ENCODE measurements around the gene CD4. TPM values are rescaled to one million over a fixed set of nuclear protein-coding genes. Genes with fewer than 3 reads are reported as not detected.

Gene CD4
- total RNA-seq, 4 donors from 2014 or later = 7.5 to 12.6 (median 8.9) TPM

- 75 to 77% methylated on average over 4 of the region's 4 CpGs for WGBS, 2 donors
- H3K36me3 ChIP-seq = peaks cover 0 to 62% (median 25%) of the 10 kb centered on the region in 3 donors
These were observed 42.1 kb upstream of the CD4 start for GRCh38 chr12:6747216-6747615.

GRCh38 chr12:6748761-6749160 is 40.6 kb upstream of the CD4 start:
- Histone ChIP-seq H3K36me3 (peaks cover 0 to 62% (median 25%) of the 10 kb centered on the region in 3 donors), H3K9me3 (no peaks in the 10 kb centered on the region), H3K27ac (no peak overlapping the region), H3K4me3 (no peak overlapping the region), H3K27me3 (no peaks in the 10 kb centered on the region), H3K4me1 (peaks cover 0 to 21% (median 8%) of the 10 kb centered on the region in 4 donors)
- no peak for DNase-seq (ENCODE audit: low spot score in 2 of 2)
- WGBS, 2 donors = 92 to 94% methylated on average over 13 to 28 of the region's 28 CpGs
- no peak for TF ChIP-seq POLR2A (IDR thresholded peaks at IDR 0.05)
- no peak for TF ChIP-seq CTCF (IDR thresholded peaks at IDR 0.05)
- no peak for TF ChIP-seq EP300 (IDR thresholded peaks at IDR 0.05)

More at GRCh38 chr12:6747216-6747615, 42.1 kb upstream of the CD4 start:
- TF ChIP-seq POLR2A (IDR thresholded peaks at IDR 0.05) (no peak), EP300 (IDR thresholded peaks at IDR 0.05) (no peak), CTCF (IDR thresholded peaks at IDR 0.05) (no peak)
- H3K4me3 ChIP-seq = no peak overlapping the region
- no peaks in the 10 kb centered on the region for H3K9me3 ChIP-seq
- peaks cover 0 to 16% (median 6%) of the 10 kb centered on the region in 4 donors for H3K4me1 ChIP-seq
- no peak for DNase-seq (ENCODE audit: low spot score in 2 of 2)
- no peaks in the 10 kb centered on the region for H3K27me3 ChIP-seq
- H3K27ac ChIP-seq = no peak overlapping the region

GRCh38 chr12:6750506-6750905 is 38.8 kb upstream of the CD4 start:
- TF ChIP-seq EP300 (IDR thresholded peaks at IDR 0.05) (no peak), CTCF (IDR thresholded peaks at IDR 0.05) (no peak), POLR2A (IDR thresholded peaks at IDR 0.05) (no peak)
- Histone ChIP-seq H3K36me3 (peaks cover 0 to 62% (median 25%) of the 10 kb centered on the region in 3 donors), H3K27ac (peak overlapping the region in 2 of 4 donors; percentile 2 to 17), H3K27me3 (no peaks in the 10 kb centered on the region), H3K4me1 (peaks cover 0 to 27% (median 11%) of the 10 kb centered on the region in 4 donors), H3K9me3 (no peaks in the 10 kb centered on the region), H3K4me3 (no peak overlapping the region)
- WGBS, 2 donors = 86 to 95% methylated on average over 4 of the region's 4 CpGs
- no peak for DNase-seq (ENCODE audit: low spot score in 2 of 2)

- peak overlapping the region in 3 of 4 donors; percentile 97 to 100 (median 98) for H3K27ac ChIP-seq
- H3K4me1 ChIP-seq = peaks cover 0 to 27% (median 10%) of the 10 kb centered on the region in 4 donors
- no peak for TF ChIP-seq POLR2A (IDR thresholded peaks at IDR 0.05)
- no peak for TF ChIP-seq EP300 (IDR thresholded peaks at IDR 0.05)
- no peak for TF ChIP-seq CTCF (IDR thresholded peaks at IDR 0.05)
- H3K27me3 ChIP-seq = no peaks in the 10 kb centered on the region
- no peaks in the 10 kb centered on the region for H3K9me3 ChIP-seq
- DNase-seq (ENCODE audit: low spot score in 2 of 2) = no peak
- WGBS, 2 donors = 73 to 81% methylated on average over 7 of the region's 7 CpGs
- H3K36me3 ChIP-seq = peaks cover 0 to 49% (median 25%) of the 10 kb centered on the region in 3 donors
- peak overlapping the region in 3 of 4 donors; percentile 70 to 87 (median 83) for H3K4me3 ChIP-seq
These were observed 37.6 kb upstream of the CD4 start for GRCh38 chr12:6751767-6752166.

- 4 to 6% methylated on average over 16 to 22 of the region's 24 CpGs for WGBS, 2 donors
- peaks cover 0 to 44% (median 23%) of the 10 kb centered on the region in 3 donors for H3K36me3 ChIP-seq
- peaks cover 0 to 27% (median 10%) of the 10 kb centered on the region in 4 donors for H3K4me1 ChIP-seq
- H3K4me3 ChIP-seq = peak overlapping the region; percentile 70 to 96 (median 85)
- H3K27me3 ChIP-seq = no peaks in the 10 kb centered on the region
- TF ChIP-seq CTCF (IDR thresholded peaks at IDR 0.05) (peak in 3 of 5 experiments; percentile 11 to 20 (median 15)), EP300 (IDR thresholded peaks at IDR 0.05) (no peak)
- no peak for DNase-seq (ENCODE audit: low spot score in 2 of 2)
- H3K27ac ChIP-seq = peak overlapping the region; percentile 97 to 100 (median 98)
- no peaks in the 10 kb centered on the region for H3K9me3 ChIP-seq
These were observed 37.0 kb upstream of the CD4 start for GRCh38 chr12:6752167-6752920.
